ENCODE results near the gene CD82. TPM values are rescaled to one million over a fixed set of nuclear protein-coding genes. Genes with fewer than 3 reads are reported as not detected.
A peak's percentile ranks its signal among the peaks of the same experiment; 100 is the strongest.

Gene CD82
- total RNA-seq, 1 experiment from 2014 or later, result 4.5 TPM

GRCh38 chr11:44623341-44623730 is 57.9 kb downstream of the CD82 start:
- H3T11ph ChIP-seq (ENCODE audit: low read length), result no peak overlapping the region
- no peak overlapping the region for H2BK20ac ChIP-seq (ENCODE audit: low read depth, low read length, poor library complexity, severe bottlenecking)
- H2BK15ac ChIP-seq (ENCODE audit: low read depth, low read length), result no peak overlapping the region
- H3K14ac ChIP-seq (ENCODE audit: insufficient read depth, low read length), result no peak overlapping the region; the same call in 1 of the 2 replicates
- no peak overlapping the region for H4K5ac ChIP-seq (ENCODE audit: insufficient read length, low read depth, low read length)
- peak; percentile 17 for DNase-seq
- no peaks in the 10 kb centered on the region for H3K9me3 ChIP-seq (ENCODE audit: control insufficient read depth, low read depth, low read length)
- H3K4ac ChIP-seq (ENCODE audit: low read depth, low read length), result no peak overlapping the region
- H3K23me2 ChIP-seq (ENCODE audit: insufficient read length, low read depth, low read length, poor library complexity, severe bottlenecking), result no peaks in the 10 kb centered on the region
- no peak overlapping the region for H4K8ac ChIP-seq (replicated peaks; ENCODE audit: insufficient read length, low read depth, low read length)
- H3K79me2 ChIP-seq (ENCODE audit: insufficient read depth, low read length), result no peaks in the 10 kb centered on the region; the same call in 1 of the 2 replicates
- no peak overlapping the region for H3K23ac ChIP-seq (ENCODE audit: insufficient read length, low read depth, low read length)
- no peaks in the 10 kb centered on the region for H3K79me1 ChIP-seq (ENCODE audit: insufficient read depth, low read depth, low read length, poor library complexity, severe bottlenecking)
- no peak overlapping the region for H2AFZ ChIP-seq (ENCODE audit: low read length)
- Mint-ChIP-seq H3K36me3 (ENCODE audit: insufficient read depth in 1 of 3, low read depth in 3 of 3) (peaks cover 0 to 2% (median 0%) of the 10 kb centered on the region in 3 experiments; a peak in 1 of 7 replicates), H3K27ac (no peak overlapping the region), H3K4me1 (peaks cover 13 to 26% of the 10 kb centered on the region in 2 experiments), H3K9me3 (peaks cover 0 to 3% of the 10 kb centered on the region in 2 experiments; a peak in 2 of 5 replicates), H3K27me3 (ENCODE audit: low read depth) (peaks cover 28% of the 10 kb centered on the region), H3K4me3 (no peak overlapping the region)
- WGBS (ENCODE audit: extremely low coverage, insufficient read length, low lambda C conversion rate), result no CpG with 5 or more reads among the region's 10 CpGs
- no peak overlapping the region for H3K27ac ChIP-seq (ENCODE audit: insufficient read length, low read depth, low read length)
- H2BK12ac ChIP-seq (ENCODE audit: insufficient read length, low read depth, low read length), result no peak overlapping the region
- no peak overlapping the region for H2BK120ac ChIP-seq (ENCODE audit: low read depth, low read length, poor library complexity, severe bottlenecking)
- no peak overlapping the region for H2AK5ac ChIP-seq (ENCODE audit: insufficient read length, low read length)
- H3K18ac ChIP-seq (ENCODE audit: insufficient read length, low read depth, low read length), result no peak overlapping the region
- no peak overlapping the region for H3K56ac ChIP-seq (ENCODE audit: insufficient read length, low read depth, low read length)
- no peak overlapping the region for H3K9ac ChIP-seq (ENCODE audit: extremely low read depth, insufficient read length, low read length)
- H3K4me2 ChIP-seq (ENCODE audit: insufficient read depth, insufficient read length, low read length), result no peak overlapping the region
- H3K4me1 ChIP-seq (ENCODE audit: insufficient read depth, low read length), result no peaks in the 10 kb centered on the region
- H4K91ac ChIP-seq (ENCODE audit: insufficient read length, low read depth, low read length), result no peak overlapping the region
- H4K20me1 ChIP-seq (ENCODE audit: control insufficient read depth, insufficient read depth, insufficient read length), result no peaks in the 10 kb centered on the region
- no peak overlapping the region for H2BK5ac ChIP-seq (ENCODE audit: insufficient read length, low read length)
- TF ChIP-seq CTCF (conservative IDR thresholded peaks at IDR 0.05), result no peak
- H3K27me3 ChIP-seq (ENCODE audit: insufficient read depth, low read length), result no peaks in the 10 kb centered on the region
